GM19238 (cell line): ENCODE measurements around the gene PLA2G2C.
"Not testable (repeated sequence)": the region's sequence is repeated elsewhere in the genome, so short reads cannot be mapped to it uniquely, and the experiment has no call there.

Experiments
- DNase-seq: peaks from one replicate; pipeline ENCODE4 v3.0.0; 2011; ENCODE audit warnings: low spot score; ENCODE audit not compliant: insufficient read length

The PLA2G2C gene

GRCh38 chr1:20185834-20186782 lies at the start of gene PLA2G2C, which contains the start of gene UBXN10:
Gene PLA2G2C (minus strand): TSS chr1:20186518. CDS start chr1:20177363, 9,155 bp downstream.
Gene UBXN10 (plus strand): TSS chr1:20186096. CDS start chr1:20190562, 4,466 bp downstream.
- peak; percentile 33 for DNase-seq

GRCh38 chr1:20234788-20235535 lies 48.6 kb upstream of the PLA2G2C start:
- DNase-seq, result no peak

- DNase-seq, result no peak
These were observed 47.5 kb upstream of the PLA2G2C start for GRCh38 chr1:20233866-20234265.

GRCh38 chr1:20233394-20233793 lies 47.1 kb upstream of the PLA2G2C start:
- no peak for DNase-seq

- not testable (repeated sequence) for DNase-seq
These were observed 46.2 kb upstream of the PLA2G2C start for GRCh38 chr1:20232564-20232963.

- DNase-seq, result no peak
These were observed 42.9 kb upstream of the PLA2G2C start for GRCh38 chr1:20229171-20229570.

GRCh38 chr1:20228314-20228825 lies 42.1 kb upstream of the PLA2G2C start:
- no peak for DNase-seq

GRCh38 chr1:20227704-20228103 lies 41.4 kb upstream of the PLA2G2C start:
- DNase-seq, result no peak

GRCh38 chr1:20224546-20224945 lies 38.2 kb upstream of the PLA2G2C start:
- no peak for DNase-seq

GRCh38 chr1:20223551-20224419 lies 37.5 kb upstream of the PLA2G2C start:
- DNase-seq, result no peak

- no peak for DNase-seq
These were observed 36.8 kb upstream of the PLA2G2C start for GRCh38 chr1:20223106-20223505.

GRCh38 chr1:20220036-20220435 lies 33.7 kb upstream of the PLA2G2C start:
- DNase-seq, result no peak

GRCh38 chr1:20219053-20219452 lies 32.7 kb upstream of the PLA2G2C start:
- DNase-seq, result not testable (repeated sequence)

- peak; percentile 30 for DNase-seq
These were observed 30.3 kb upstream of the PLA2G2C start for GRCh38 chr1:20216574-20216973.

- no peak for DNase-seq
These were observed 29.4 kb upstream of the PLA2G2C start for GRCh38 chr1:20215716-20216115.

GRCh38 chr1:20212685-20213331 lies 26.5 kb upstream of the PLA2G2C start:
- peak; percentile 41 for DNase-seq

GRCh38 chr1:20212085-20212684 lies 25.9 kb upstream of the PLA2G2C start:
- no peak for DNase-seq

- no peak for DNase-seq
These were observed 25.2 kb upstream of the PLA2G2C start for GRCh38 chr1:20211511-20211931.

GRCh38 chr1:20210736-20211460 lies 24.6 kb upstream of the PLA2G2C start:
- DNase-seq, result no peak
